Uterus (tissue), 4 donors: ENCODE measurements around the gene POLE3. TPM values are rescaled to one million over a fixed set of nuclear protein-coding genes. Genes with fewer than 3 reads are reported as not detected.

Experiments used
- DNase-seq, 2 donors: peaks; one replicate each; pipeline ENCODE4 v3.0.0-alpha.2; 2019 to 2020
- H3K27ac ChIP-seq, 2 donors: fragments of 200-600 bp; sonication (generic); 1 replicate in 1 of 2; 2 replicates in 1 of 2; pipeline ENCODE4 v1.5.1; 2016 to 2018
- H3K27me3 ChIP-seq, 2 donors: fragments of 200-600 bp; sonication (generic); one replicate each; pipeline ENCODE4 v1.5.1; 2018 to 2019; ENCODE audit warnings: control low read depth in 1 of 2
- H3K36me3 ChIP-seq, 2 donors: fragments of 200-600 bp; sonication (generic); one replicate each; pipeline ENCODE4 v1.5.1; 2019; ENCODE audit warnings: control low read depth in 1 of 2
- H3K4me1 ChIP-seq, 2 donors: fragments of 200-600 bp; sonication (generic); one replicate each; pipeline ENCODE4 v1.5.1; 2018 to 2019; ENCODE audit warnings: control low read depth in 1 of 2
- H3K4me3 ChIP-seq, 2 donors: fragments of 200-600 bp; sonication (generic); 1 replicate in 1 of 2; 2 replicates in 1 of 2; pipeline ENCODE4 v1.5.1; 2018 to 2019; ENCODE audit warnings: mild to moderate bottlenecking in 1 of 2
- H3K9me3 ChIP-seq, 2 donors: fragments of 200-600 bp; sonication (generic); one replicate each; pipeline ENCODE4 v1.5.1; 2019; ENCODE audit warnings: control low read depth in 1 of 2
- POLR2A ChIP-seq, 2 donors: fragments of 450-650 bp; IDR thresholded peaks; one replicate each; pipeline ENCODE4 v1.6.1; 2016; ENCODE audit warnings: antibody characterized with exemption in 2 of 2, mild to moderate bottlenecking in 1 of 2, moderate library complexity in 1 of 2
- intact Hi-C: fragments of 100-400 bp; cut with DNase I; formaldehyde crosslinking; loops from one replicate; pipeline ENCODE4 v1.15.1; 2023; ENCODE audit warnings: low total_unique reads
- total RNA-seq, 4 donors: library from RNA; depleted of rRNA in 3 of 4; stranded (reverse); fragments of >200 nt in 3 of 4; gene quantifications; one replicate each; pipeline versions ENCODE4 v1.1.0 to v1.2.4, GENCODE V29; 2014 to 2023
- TF ChIP-seq, protein P1 (sequence below), 4 experiments: fragments of 200-600 bp in 2 of 4; fragments of 450-650 bp in 2 of 4; sonication (generic) in 2 of 4; IDR thresholded peaks; one replicate each; pipeline ENCODE4 v1.5.1; 2016 to 2019; ENCODE audit warnings: antibody characterized with exemption in 4 of 4, mild to moderate bottlenecking in 2 of 4, moderate library complexity in 1 of 4
- donor health status: DM: yes; HTN: yes; CAD: no.

The POLE3 gene
- total RNA-seq, 4 donors from 2014 or later, result 6.5 to 46.4 (median 20.4) TPM

- Histone ChIP-seq H3K9me3 (no peaks in the 10 kb centered on the region), H3K36me3 (no peaks in the 10 kb centered on the region), H3K27ac (no peak overlapping the region), H3K27me3 (no peaks in the 10 kb centered on the region), H3K4me1 (peaks cover 5 to 6% of the 10 kb centered on the region in 2 donors), H3K4me3 (no peak overlapping the region)
- TF ChIP-seq POLR2A (IDR thresholded peaks at IDR 0.05), result no peak
- TF ChIP-seq, protein P1, sequence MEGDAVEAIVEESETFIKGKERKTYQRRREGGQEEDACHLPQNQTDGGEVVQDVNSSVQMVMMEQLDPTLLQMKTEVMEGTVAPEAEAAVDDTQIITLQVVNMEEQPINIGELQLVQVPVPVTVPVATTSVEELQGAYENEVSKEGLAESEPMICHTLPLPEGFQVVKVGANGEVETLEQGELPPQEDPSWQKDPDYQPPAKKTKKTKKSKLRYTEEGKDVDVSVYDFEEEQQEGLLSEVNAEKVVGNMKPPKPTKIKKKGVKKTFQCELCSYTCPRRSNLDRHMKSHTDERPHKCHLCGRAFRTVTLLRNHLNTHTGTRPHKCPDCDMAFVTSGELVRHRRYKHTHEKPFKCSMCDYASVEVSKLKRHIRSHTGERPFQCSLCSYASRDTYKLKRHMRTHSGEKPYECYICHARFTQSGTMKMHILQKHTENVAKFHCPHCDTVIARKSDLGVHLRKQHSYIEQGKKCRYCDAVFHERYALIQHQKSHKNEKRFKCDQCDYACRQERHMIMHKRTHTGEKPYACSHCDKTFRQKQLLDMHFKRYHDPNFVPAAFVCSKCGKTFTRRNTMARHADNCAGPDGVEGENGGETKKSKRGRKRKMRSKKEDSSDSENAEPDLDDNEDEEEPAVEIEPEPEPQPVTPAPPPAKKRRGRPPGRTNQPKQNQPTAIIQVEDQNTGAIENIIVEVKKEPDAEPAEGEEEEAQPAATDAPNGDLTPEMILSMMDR (IDR thresholded peaks at IDR 0.05), result no peak
- intact Hi-C loops, result loop anchor here (10.0 kb wide), 1 partner anchor 129 kb away; the partner anchor contains the start of genes CDC26 and PRPF4
- no peak for DNase-seq
These were observed 6.8 kb downstream of the POLE3 start for GRCh38 chr9:113403646-113404045.

DNA sequence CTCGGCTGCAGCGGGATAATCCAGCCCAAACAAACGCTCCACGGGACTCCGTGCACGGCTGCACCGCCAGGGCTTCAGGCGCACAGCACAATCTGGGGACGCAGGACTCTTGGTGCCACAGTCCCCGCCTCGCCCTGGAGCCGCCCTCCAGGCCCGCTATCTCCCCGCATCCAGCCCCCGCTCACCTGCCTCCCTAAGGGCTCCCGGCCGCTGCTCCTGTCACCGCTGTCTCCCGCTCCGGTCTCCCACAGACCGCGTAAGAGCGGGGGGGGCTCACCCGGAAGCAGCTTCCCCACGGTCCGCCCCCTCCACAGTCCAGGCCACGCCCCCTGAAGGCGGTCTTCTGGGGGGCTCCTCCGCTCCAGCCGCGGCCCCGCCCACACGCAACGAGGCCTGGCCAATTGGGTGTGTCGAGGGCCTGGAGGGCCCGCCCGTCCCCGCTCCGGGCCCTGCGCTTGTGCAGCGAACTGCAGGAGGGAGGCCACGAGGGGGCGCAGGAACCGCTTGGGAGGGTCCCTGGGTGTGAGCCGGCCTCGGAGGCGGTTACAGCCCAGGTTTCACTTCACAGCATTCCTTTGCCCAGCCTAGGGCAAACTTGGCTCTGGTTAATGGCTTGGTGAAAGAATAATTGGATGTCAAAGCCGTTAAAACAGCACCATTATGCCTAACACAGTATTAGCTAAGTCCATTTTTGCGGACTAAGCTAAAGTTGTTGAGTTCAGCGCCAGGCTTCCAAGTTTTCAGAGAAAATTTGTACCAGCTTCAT is 9.3 kb downstream of the POLE3 start, which contains the start of gene ALAD:
ALAD (minus strand) TSS at position 258 of the 766 bp plus-strand sequence. CDS start 7,725 bp downstream, outside the sequence.
- intact Hi-C loops, result loop anchor here (10.0 kb wide), 1 partner anchor 126 kb away; the partner anchor contains the start of genes CDC26 and PRPF4
- H3K4me1 ChIP-seq, result peaks cover 5 to 6% of the 10 kb centered on the region in 2 donors
- TF ChIP-seq, protein P1 (IDR thresholded peaks at IDR 0.05), result peak; percentile 96 to 98 (median 96)
- peak in 1 of 2 donors; percentile 60 for TF ChIP-seq POLR2A (IDR thresholded peaks at IDR 0.05)
- H3K27ac ChIP-seq, result peak within 1 kb of the TSS; percentile 76
- peak; percentile 99 to 100 for DNase-seq
- peak within 1 kb of the TSS; percentile 85 to 88 for H3K4me3 ChIP-seq
- H3K9me3 ChIP-seq, result no peaks in the 10 kb centered on the region
- no peaks in the 10 kb centered on the region for H3K27me3 ChIP-seq
- H3K36me3 ChIP-seq, result no peaks in the 10 kb centered on the region

DNA sequence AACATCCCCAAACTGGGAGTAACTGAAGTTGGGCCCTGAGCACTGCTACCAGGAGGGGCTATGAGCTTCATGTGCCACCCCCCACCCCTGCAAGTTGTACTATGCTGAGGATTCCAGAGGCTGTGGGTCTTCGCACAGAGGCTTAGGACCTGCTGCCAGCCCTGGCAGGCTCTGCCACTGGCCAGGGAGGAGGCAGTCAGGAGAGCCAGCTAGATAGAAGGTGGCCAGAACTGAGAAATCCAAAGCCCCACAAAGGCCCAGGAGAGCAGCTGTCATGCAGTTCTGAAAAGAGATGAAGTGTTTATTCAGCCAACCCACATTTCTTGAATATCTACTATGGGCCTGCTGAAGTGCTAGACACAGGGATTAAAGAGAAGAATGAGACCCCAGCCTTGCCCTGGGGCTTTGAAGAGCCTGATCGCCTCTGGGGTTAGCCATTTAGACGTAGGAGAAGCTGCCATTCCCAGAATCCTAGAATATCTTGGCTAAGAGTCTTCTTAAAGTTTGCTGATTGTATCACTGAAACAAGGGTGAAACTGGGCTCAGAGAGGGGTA is 10.8 kb downstream of the POLE3 start:
- TF ChIP-seq, protein P1 (IDR thresholded peaks at IDR 0.05), result no peak
- no peak for TF ChIP-seq POLR2A (IDR thresholded peaks at IDR 0.05)
- DNase-seq, result no peak
- peaks cover 5 to 6% of the 10 kb centered on the region in 2 donors for H3K4me1 ChIP-seq
- no peaks in the 10 kb centered on the region for H3K36me3 ChIP-seq
- no peak overlapping the region for H3K27ac ChIP-seq
- H3K4me3 ChIP-seq, result no peak overlapping the region
- H3K9me3 ChIP-seq, result no peaks in the 10 kb centered on the region
- no peaks in the 10 kb centered on the region for H3K27me3 ChIP-seq
- intact Hi-C loops, result loop anchor here (10.0 kb wide), 2 partner anchors 65 to 125 kb away; partner anchors contain the start of genes CDC26 and PRPF4

- Histone ChIP-seq H3K27me3 (no peaks in the 10 kb centered on the region), H3K9me3 (no peaks in the 10 kb centered on the region), H3K36me3 (no peaks in the 10 kb centered on the region), H3K27ac (no peak overlapping the region), H3K4me1 (peaks cover 5 to 6% of the 10 kb centered on the region in 2 donors), H3K4me3 (no peak overlapping the region)
- TF ChIP-seq POLR2A (IDR thresholded peaks at IDR 0.05), result no peak
- TF ChIP-seq, protein P1 (IDR thresholded peaks at IDR 0.05), result no peak
- intact Hi-C loops, result loop anchor here (10.0 kb wide), 1 partner anchor 64 kb away; no protein-coding TSS in a partner anchor
- no peak for DNase-seq
These were observed 11.7 kb downstream of the POLE3 start for GRCh38 chr9:113398796-113399195.

DNA sequence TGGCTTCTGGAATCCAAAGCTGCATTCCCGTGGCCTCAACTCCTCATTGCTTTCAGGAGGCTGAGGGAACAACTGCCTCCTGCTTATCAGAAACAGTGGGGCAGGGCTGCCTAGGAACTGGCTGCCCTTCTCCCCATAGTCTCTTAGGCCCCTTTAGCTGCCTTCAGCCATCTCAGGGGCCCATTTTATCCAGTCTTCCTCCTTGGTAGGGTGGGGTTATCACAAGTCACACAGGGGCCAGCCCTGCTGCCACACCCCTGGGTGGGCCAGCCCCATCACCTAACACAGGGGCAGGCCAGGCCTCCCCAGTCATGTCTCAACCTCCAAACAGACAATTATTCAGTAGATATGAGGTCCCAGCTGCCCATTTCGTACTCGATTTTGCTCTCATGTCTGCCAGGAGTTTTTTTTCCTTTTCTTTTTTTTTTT is 13.3 kb downstream of the POLE3 start:
- no peak overlapping the region for H3K4me3 ChIP-seq
- H3K27me3 ChIP-seq, result no peaks in the 10 kb centered on the region
- H3K9me3 ChIP-seq, result no peaks in the 10 kb centered on the region
- intact Hi-C loops, result loop anchor here (10.0 kb wide), 1 partner anchor 62 kb away; no protein-coding TSS in a partner anchor
- DNase-seq, result no peak
- no peaks in the 10 kb centered on the region for H3K36me3 ChIP-seq
- H3K4me1 ChIP-seq, result peaks cover 5 to 6% of the 10 kb centered on the region in 2 donors
- no peak overlapping the region for H3K27ac ChIP-seq
- TF ChIP-seq POLR2A (IDR thresholded peaks at IDR 0.05), result no peak
- TF ChIP-seq, protein P1 (IDR thresholded peaks at IDR 0.05), result no peak
